GM21529 (cell line): ENCODE measurements around the gene NDRG3.
"Not testable (repeated sequence)": the region's sequence is repeated elsewhere in the genome, so short reads cannot be mapped to it uniquely, and the experiment has no call there.

Experiments used
- ATAC-seq: cut with Tn5 transposase; IDR thresholded peaks from one replicate; pipeline ENCODE4 v1.9.1; 2021; ENCODE audit not compliant: unreplicated experiment

The NDRG3 gene

GRCh38 chr20:36700438-36700837 lies 45.5 kb downstream of the NDRG3 start:
- no peak for ATAC-seq

GRCh38 chr20:36695467-36695866 lies 50.4 kb downstream of the NDRG3 start:
- ATAC-seq, result not testable (repeated sequence)

GRCh38 chr20:36688630-36689029 lies 57.3 kb downstream of the NDRG3 start:
- no peak for ATAC-seq

GRCh38 chr20:36687850-36688249 lies 58.0 kb downstream of the NDRG3 start:
- no peak for ATAC-seq

- ATAC-seq, result no peak
These were observed 58.9 kb downstream of the NDRG3 start for GRCh38 chr20:36686944-36687343.

- no peak for ATAC-seq
These were observed 59.4 kb downstream of the NDRG3 start for GRCh38 chr20:36686504-36686903.

GRCh38 chr20:36684747-36685146 lies 61.1 kb downstream of the NDRG3 start:
- no peak for ATAC-seq

GRCh38 chr20:36682311-36682710 lies 63.6 kb downstream of the NDRG3 start:
- no peak for ATAC-seq

- no peak for ATAC-seq
These were observed 68.5 kb downstream of the NDRG3 start for GRCh38 chr20:36677422-36677771.

- ATAC-seq, result no peak
These were observed 69.0 kb downstream of the NDRG3 start for GRCh38 chr20:36676701-36677421.

- not testable (repeated sequence) for ATAC-seq
These were observed 70.3 kb downstream of the NDRG3 start for GRCh38 chr20:36675545-36675944.

- no peak for ATAC-seq
These were observed 72.9 kb downstream of the NDRG3 start for GRCh38 chr20:36672991-36673390.

GRCh38 chr20:36670665-36671357 lies 75.1 kb downstream of the NDRG3 start:
- no peak for ATAC-seq

- no peak for ATAC-seq
These were observed 79.6 kb downstream of the NDRG3 start for GRCh38 chr20:36666181-36666740.

GRCh38 chr20:36663031-36663430 lies 82.9 kb downstream of the NDRG3 start:
- no peak for ATAC-seq

GRCh38 chr20:36658300-36658699 lies 87.6 kb downstream of the NDRG3 start:
- ATAC-seq, result no peak

GRCh38 chr20:36656733-36657132 lies 89.2 kb downstream of the NDRG3 start:
- no peak for ATAC-seq

GRCh38 chr20:36655004-36655403 lies 90.9 kb downstream of the NDRG3 start:
- no peak for ATAC-seq

GRCh38 chr20:36654506-36654905 lies 91.4 kb downstream of the NDRG3 start:
- no peak for ATAC-seq

- no peak for ATAC-seq
These were observed 92.4 kb downstream of the NDRG3 start for GRCh38 chr20:36653456-36653855.

- ATAC-seq, result no peak
These were observed 98.4 kb downstream of the NDRG3 start for GRCh38 chr20:36647196-36648121.
